ENCODE measurements around the gene ZNF48.

Gene ZNF48

DNA sequence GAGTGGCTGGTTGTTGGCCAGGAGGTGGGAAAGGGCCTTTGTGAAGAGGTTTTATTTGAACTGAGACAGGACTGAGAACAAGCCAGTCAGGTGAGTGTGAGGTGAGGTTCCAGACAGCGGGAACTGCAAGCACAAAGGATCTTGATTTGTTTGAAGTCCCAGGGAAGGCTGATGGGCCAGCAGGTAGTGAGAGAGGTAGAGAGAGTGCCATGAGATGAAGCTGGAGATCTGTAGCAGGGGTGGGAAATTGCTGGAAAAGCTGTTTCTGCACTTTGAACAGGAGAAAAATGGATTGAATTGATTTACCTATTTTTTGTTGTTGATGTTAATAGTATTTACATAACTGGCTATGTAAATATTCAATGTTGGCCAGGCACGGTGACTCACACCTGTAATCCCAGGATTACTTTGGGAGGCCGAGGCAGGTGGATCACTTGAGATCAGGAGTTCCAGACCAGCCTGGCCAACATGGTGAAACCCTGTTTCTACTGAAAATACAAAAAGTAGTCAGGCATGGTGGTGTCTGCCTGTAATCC is 42.4 kb downstream of the ZNF48 start:
- WGBS, 2 donors (ENCODE audit: extremely low coverage in 2 of 2, insufficient read length in 2 of 2, insufficient replicate concordance in 1 of 2) = no CpG with 5 or more reads among the region's 3 CpGs
- Histone ChIP-seq H3K18ac (ENCODE audit: low read length) (no peak overlapping the region), H4K91ac (ENCODE audit: low read depth, low read length, poor library complexity) (no peak overlapping the region), H3K4ac (ENCODE audit: low read length) (no peak overlapping the region), H3K79me1 (ENCODE audit: low read depth, low read length) (no peaks in the 10 kb centered on the region), H2BK15ac (ENCODE audit: low read length) (no peak overlapping the region), H3K23ac (ENCODE audit: low read depth, low read length, poor library complexity) (no peak overlapping the region), H3K27ac (replicated peaks; ENCODE audit: low read length) (no peak overlapping the region), H2AK5ac (ENCODE audit: low read depth, low read length) (no peak overlapping the region), H2AFZ (ENCODE audit: low read length) (no peak overlapping the region), H3K4me2 (ENCODE audit: insufficient read depth, low read length, poor library complexity, severe bottlenecking) (no peak overlapping the region), H3K27me3 (ENCODE audit: control insufficient read depth in 3 of 3, insufficient read depth in 3 of 3, low read depth in 1 of 3, low read length in 3 of 3) (peaks cover 0 to 10% (median 0%) of the 10 kb centered on the region in 3 experiments), H2BK120ac (ENCODE audit: low read depth, low read length) (no peak overlapping the region), H3K36me3 (replicated peaks in 1 of 2; ENCODE audit: control insufficient read depth in 2 of 2, insufficient read depth in 2 of 2, low read length in 2 of 2) (no peaks in the 10 kb centered on the region), H4K8ac (ENCODE audit: low read depth, low read length) (no peak overlapping the region), H3K4me1 (ENCODE audit: control insufficient read depth in 2 of 2, insufficient read depth in 1 of 2, low read depth in 1 of 2, low read length in 2 of 2) (no peaks in the 10 kb centered on the region), H3K4me3 (ENCODE audit: low read length in 2 of 2) (no peak overlapping the region), H3K9me3 (replicated peaks in 1 of 2; ENCODE audit: control insufficient read depth in 2 of 2, insufficient read depth in 1 of 2, low read depth in 1 of 2, low read length in 2 of 2) (no peaks in the 10 kb centered on the region), H2BK12ac (ENCODE audit: low read length) (no peak overlapping the region), H2BK5ac (ENCODE audit: low read length) (no peak overlapping the region), H3K14ac (ENCODE audit: low read length) (no peak overlapping the region), H3K9ac (ENCODE audit: low read depth, low read length, poor library complexity) (no peak overlapping the region)
- no peak for DNase-seq (ENCODE audit: low spot score)

DNA sequence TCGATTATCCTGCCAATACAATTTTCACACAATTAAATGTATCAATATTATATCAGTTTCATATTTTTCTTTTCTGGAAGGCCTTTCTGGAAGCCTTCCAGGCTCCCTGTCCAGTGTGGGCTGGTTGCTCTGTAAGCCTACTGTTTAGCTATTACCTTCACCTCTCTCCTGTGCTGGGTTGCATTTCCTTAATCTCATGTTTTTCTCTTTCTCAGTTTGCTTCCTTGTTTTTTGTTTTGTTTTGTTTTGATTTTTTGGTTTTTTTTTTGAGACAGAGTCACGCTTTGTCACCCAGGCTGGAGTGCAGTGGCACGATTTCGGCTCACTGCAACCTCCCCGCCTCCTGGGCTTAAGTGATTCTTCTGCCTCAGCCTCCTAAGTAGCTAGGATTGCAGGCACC is 43.6 kb downstream of the ZNF48 start:
- Histone ChIP-seq H3K9me3 (replicated peaks in 1 of 2; ENCODE audit: control insufficient read depth in 2 of 2, insufficient read depth in 1 of 2, low read depth in 1 of 2, low read length in 2 of 2) (peaks cover 0 to 8% of the 10 kb centered on the region in 2 donors), H2AK5ac (ENCODE audit: low read depth, low read length) (no peak overlapping the region), H3K14ac (ENCODE audit: low read length) (no peak overlapping the region), H4K91ac (ENCODE audit: low read depth, low read length, poor library complexity) (no peak overlapping the region), H3K27ac (replicated peaks; ENCODE audit: low read length) (no peak overlapping the region), H3K4me1 (ENCODE audit: control insufficient read depth in 2 of 2, insufficient read depth in 1 of 2, low read depth in 1 of 2, low read length in 2 of 2) (no peaks in the 10 kb centered on the region), H2BK120ac (ENCODE audit: low read depth, low read length) (no peak overlapping the region), H3K4ac (ENCODE audit: low read length) (no peak overlapping the region), H3K23ac (ENCODE audit: low read depth, low read length, poor library complexity) (no peak overlapping the region), H3K4me2 (ENCODE audit: insufficient read depth, low read length, poor library complexity, severe bottlenecking) (no peak overlapping the region), H3K4me3 (ENCODE audit: low read length in 2 of 2) (no peak overlapping the region), H3K27me3 (ENCODE audit: control insufficient read depth in 3 of 3, insufficient read depth in 3 of 3, low read depth in 1 of 3, low read length in 3 of 3) (peaks cover 0 to 10% (median 0%) of the 10 kb centered on the region in 3 experiments), H2AFZ (ENCODE audit: low read length) (no peak overlapping the region), H3K79me1 (ENCODE audit: low read depth, low read length) (no peaks in the 10 kb centered on the region), H2BK12ac (ENCODE audit: low read length) (no peak overlapping the region), H2BK5ac (ENCODE audit: low read length) (no peak overlapping the region), H3K9ac (ENCODE audit: low read depth, low read length, poor library complexity) (no peak overlapping the region), H2BK15ac (ENCODE audit: low read length) (no peak overlapping the region), H4K8ac (ENCODE audit: low read depth, low read length) (no peak overlapping the region), H3K36me3 (replicated peaks in 1 of 2; ENCODE audit: control insufficient read depth in 2 of 2, insufficient read depth in 2 of 2, low read length in 2 of 2) (peaks cover 3 to 9% of the 10 kb centered on the region in 2 donors), H3K18ac (ENCODE audit: low read length) (no peak overlapping the region)
- no CpG with 5 or more reads among the region's 5 CpGs for WGBS, 2 donors (ENCODE audit: extremely low coverage in 2 of 2, insufficient read length in 2 of 2, insufficient replicate concordance in 1 of 2)
- DNase-seq (ENCODE audit: low spot score) = no peak

DNA sequence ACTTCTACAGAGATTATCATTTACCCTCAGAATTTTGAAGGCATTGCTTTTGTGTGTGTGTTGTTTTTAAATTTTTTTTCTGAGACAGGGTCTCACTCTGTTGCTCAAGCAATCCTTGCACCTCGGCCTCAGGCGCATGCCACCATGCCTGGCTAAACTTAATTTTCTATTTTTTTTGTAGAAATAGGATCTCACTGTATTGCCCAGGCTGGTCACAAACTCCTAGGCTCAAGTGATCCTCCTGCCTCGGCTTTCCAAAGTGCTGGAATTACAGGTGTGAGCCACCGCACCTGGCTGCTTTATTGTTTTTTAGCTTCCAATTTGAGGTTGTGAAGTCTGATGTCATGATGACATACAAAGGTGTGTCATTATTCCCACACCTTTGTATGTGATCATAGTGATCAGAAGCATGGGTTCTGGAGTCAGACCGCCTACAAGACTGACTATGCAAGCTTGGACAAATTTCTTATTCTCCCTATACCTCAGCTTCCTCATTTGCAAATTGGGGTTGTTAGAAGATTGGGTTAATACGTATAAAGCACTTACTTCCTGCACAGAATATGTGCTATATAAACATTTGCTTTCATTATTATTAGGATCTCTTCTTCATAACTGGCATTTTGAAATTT is 44.6 kb downstream of the ZNF48 start:
- H3K4me3 ChIP-seq (ENCODE audit: low read length in 2 of 2) = no peak overlapping the region
- DNase-seq (ENCODE audit: low spot score) = no peak
- H3K18ac ChIP-seq (ENCODE audit: low read length) = no peak overlapping the region

DNA sequence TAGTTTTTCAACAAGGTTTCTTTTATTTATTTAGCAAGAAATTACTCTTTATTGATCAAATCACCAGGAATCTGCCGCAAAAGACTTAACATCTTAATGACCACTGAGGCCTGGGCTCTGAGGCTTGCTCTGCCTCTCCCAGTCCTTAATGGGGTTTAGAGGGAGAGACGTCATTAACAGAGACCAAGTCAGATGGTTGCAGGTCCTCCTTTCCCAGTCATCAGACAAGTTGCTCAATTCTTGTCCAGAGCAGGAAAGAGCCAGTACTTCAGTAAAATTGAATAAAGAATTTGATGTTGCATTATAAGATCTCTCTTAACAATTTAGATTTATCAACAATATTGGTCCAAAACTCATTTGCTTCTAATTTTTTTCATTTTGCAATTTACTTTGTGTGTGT is 48.4 kb downstream of the ZNF48 start:
- Histone ChIP-seq H3K9ac (ENCODE audit: low read depth, low read length, poor library complexity) (no peak overlapping the region), H4K91ac (ENCODE audit: low read depth, low read length, poor library complexity) (no peak overlapping the region), H3K4me1 (ENCODE audit: control insufficient read depth in 2 of 2, insufficient read depth in 1 of 2, low read depth in 1 of 2, low read length in 2 of 2) (peaks cover 7 to 8% of the 10 kb centered on the region in 2 donors), H3K14ac (ENCODE audit: low read length) (no peak overlapping the region), H2AK5ac (ENCODE audit: low read depth, low read length) (no peak overlapping the region), H2BK120ac (ENCODE audit: low read depth, low read length) (no peak overlapping the region), H3K23ac (ENCODE audit: low read depth, low read length, poor library complexity) (no peak overlapping the region), H3K9me3 (replicated peaks in 1 of 2; ENCODE audit: control insufficient read depth in 2 of 2, insufficient read depth in 1 of 2, low read depth in 1 of 2, low read length in 2 of 2) (peaks cover 4 to 19% of the 10 kb centered on the region in 2 donors), H3K79me1 (ENCODE audit: low read depth, low read length) (peaks cover 4% of the 10 kb centered on the region), H2BK12ac (ENCODE audit: low read length) (no peak overlapping the region), H3K4me3 (ENCODE audit: low read length in 2 of 2) (no peak overlapping the region), H3K36me3 (replicated peaks in 1 of 2; ENCODE audit: control insufficient read depth in 2 of 2, insufficient read depth in 2 of 2, low read length in 2 of 2) (peaks cover 6 to 20% of the 10 kb centered on the region in 2 donors), H2AFZ (ENCODE audit: low read length) (no peak overlapping the region), H4K8ac (ENCODE audit: low read depth, low read length) (no peak overlapping the region), H3K4ac (ENCODE audit: low read length) (no peak overlapping the region), H2BK5ac (ENCODE audit: low read length) (no peak overlapping the region), H2BK15ac (ENCODE audit: low read length) (no peak overlapping the region), H3K27ac (replicated peaks; ENCODE audit: low read length) (no peak overlapping the region), H3K18ac (ENCODE audit: low read length) (no peak overlapping the region), H3K27me3 (ENCODE audit: control insufficient read depth in 3 of 3, insufficient read depth in 3 of 3, low read depth in 1 of 3, low read length in 3 of 3) (no peaks in the 10 kb centered on the region), H3K4me2 (ENCODE audit: insufficient read depth, low read length, poor library complexity, severe bottlenecking) (no peak overlapping the region)
- no CpG with 5 or more reads among the region's 2 CpGs for WGBS, 2 donors (ENCODE audit: extremely low coverage in 2 of 2, insufficient read length in 2 of 2, insufficient replicate concordance in 1 of 2)
- DNase-seq (ENCODE audit: low spot score) = no peak

More for the DNA sequence above, 44.6 kb downstream of the ZNF48 start:
- Histone ChIP-seq H3K9ac (ENCODE audit: low read depth, low read length, poor library complexity) (no peak overlapping the region), H3K14ac (ENCODE audit: low read length) (no peak overlapping the region), H3K23ac (ENCODE audit: low read depth, low read length, poor library complexity) (no peak overlapping the region), H3K27me3 (ENCODE audit: control insufficient read depth in 3 of 3, insufficient read depth in 3 of 3, low read depth in 1 of 3, low read length in 3 of 3) (peaks cover 0 to 6% (median 0%) of the 10 kb centered on the region in 3 experiments), H4K91ac (ENCODE audit: low read depth, low read length, poor library complexity) (no peak overlapping the region), H3K79me1 (ENCODE audit: low read depth, low read length) (peaks cover under 1% of the 10 kb centered on the region), H3K4ac (ENCODE audit: low read length) (no peak overlapping the region), H3K27ac (replicated peaks; ENCODE audit: low read length) (no peak overlapping the region), H3K4me1 (ENCODE audit: control insufficient read depth in 2 of 2, insufficient read depth in 1 of 2, low read depth in 1 of 2, low read length in 2 of 2) (peaks cover 2 to 5% of the 10 kb centered on the region in 2 donors), H2AFZ (ENCODE audit: low read length) (no peak overlapping the region), H2BK120ac (ENCODE audit: low read depth, low read length) (no peak overlapping the region), H2AK5ac (ENCODE audit: low read depth, low read length) (no peak overlapping the region), H2BK15ac (ENCODE audit: low read length) (no peak overlapping the region), H2BK12ac (ENCODE audit: low read length) (no peak overlapping the region), H3K36me3 (replicated peaks in 1 of 2; ENCODE audit: control insufficient read depth in 2 of 2, insufficient read depth in 2 of 2, low read length in 2 of 2) (peaks cover 6 to 19% of the 10 kb centered on the region in 2 donors), H2BK5ac (ENCODE audit: low read length) (no peak overlapping the region), H3K9me3 (replicated peaks in 1 of 2; ENCODE audit: control insufficient read depth in 2 of 2, insufficient read depth in 1 of 2, low read depth in 1 of 2, low read length in 2 of 2) (peaks cover 2 to 18% of the 10 kb centered on the region in 2 donors), H4K8ac (ENCODE audit: low read depth, low read length) (no peak overlapping the region), H3K4me2 (ENCODE audit: insufficient read depth, low read length, poor library complexity, severe bottlenecking) (no peak overlapping the region)
- no CpG with 5 or more reads among the region's 6 CpGs for WGBS, 2 donors (ENCODE audit: extremely low coverage in 2 of 2, insufficient read length in 2 of 2, insufficient replicate concordance in 1 of 2)
